ENCODE results near the gene CLASP1.

GRCh38 chr2:121491518-121491917 lies 157.7 kb downstream of the CLASP1 start:
- TF ChIP-seq ISL1 (CRISPR knock-in tag; IDR thresholded peaks at IDR 0.05) (no peak), GLIS3 (CRISPR knock-in tag; IDR thresholded peaks at IDR 0.05) (no peak)

All from SK-N-SH treated with all-trans-retinoic acid at 6 μM for 48 hours (cell line).